Hematopoietic multipotent progenitor cell treated with erythropoietin and hydrocortisone succinate and interleukin-3 and kit ligand, for 8 days (in vitro differentiated cells): Measurements from ENCODE around the gene COA8.
"Not testable (repeated sequence)": the region's sequence is repeated elsewhere in the genome, so short reads cannot be mapped to it uniquely, and the experiment has no call there.

Experiments
- DNase-seq: peaks from one replicate; pipeline ENCODE4 v3.0.0-alpha.2; 2015

COA8 gene, protein sequence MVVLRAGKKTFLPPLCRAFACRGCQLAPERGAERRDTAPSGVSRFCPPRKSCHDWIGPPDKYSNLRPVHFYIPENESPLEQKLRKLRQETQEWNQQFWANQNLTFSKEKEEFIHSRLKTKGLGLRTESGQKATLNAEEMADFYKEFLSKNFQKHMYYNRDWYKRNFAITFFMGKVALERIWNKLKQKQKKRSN

DNA sequence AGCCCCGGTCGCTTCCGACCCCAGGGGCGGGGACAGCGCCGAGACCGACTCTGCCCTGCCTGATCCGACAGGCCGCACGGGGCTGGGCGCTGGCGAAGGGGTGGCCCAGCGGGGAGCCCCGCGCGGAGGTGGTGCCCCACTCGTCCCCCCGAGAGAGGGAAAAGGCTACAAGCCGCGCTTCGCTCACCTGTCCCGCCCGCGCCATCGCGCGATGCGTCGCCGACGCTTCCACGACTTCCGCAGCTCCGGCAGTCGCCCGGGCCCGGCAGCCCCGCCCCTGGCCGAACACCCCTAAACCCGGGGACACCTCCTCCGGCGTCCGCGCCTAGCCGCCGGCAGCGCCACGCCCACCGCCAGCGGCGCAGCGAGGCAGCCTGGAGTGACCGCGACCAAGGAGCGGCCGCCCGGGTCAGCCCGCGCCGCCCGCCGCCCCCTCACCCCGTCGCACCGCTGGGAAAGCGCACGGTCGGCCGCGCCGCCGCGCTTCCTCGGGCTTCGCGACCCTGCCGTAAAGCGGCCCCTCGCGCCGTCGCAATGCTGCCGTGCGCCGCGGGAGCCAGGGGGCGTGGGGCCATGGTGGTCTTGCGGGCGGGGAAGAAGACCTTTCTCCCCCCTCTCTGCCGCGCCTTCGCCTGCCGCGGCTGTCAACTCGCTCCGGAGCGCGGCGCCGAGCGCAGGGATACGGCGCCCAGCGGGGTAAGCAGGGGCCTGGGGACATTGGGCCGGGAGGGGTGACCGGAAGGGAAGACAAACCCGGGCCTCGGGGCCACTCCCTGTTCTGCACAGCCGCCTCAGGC is at the start of gene COA8, which contains the start of gene BAG5:
Gene COA8 (plus strand): TSS at position 532 of the 797 bp plus-strand sequence. CDS start 42 bp downstream, at position 574.
Gene BAG5 (minus strand): TSS at position 229 of the 797 bp plus-strand sequence. CDS start 1,493 bp downstream, outside the sequence.
- peak; percentile 79 for DNase-seq

DNA sequence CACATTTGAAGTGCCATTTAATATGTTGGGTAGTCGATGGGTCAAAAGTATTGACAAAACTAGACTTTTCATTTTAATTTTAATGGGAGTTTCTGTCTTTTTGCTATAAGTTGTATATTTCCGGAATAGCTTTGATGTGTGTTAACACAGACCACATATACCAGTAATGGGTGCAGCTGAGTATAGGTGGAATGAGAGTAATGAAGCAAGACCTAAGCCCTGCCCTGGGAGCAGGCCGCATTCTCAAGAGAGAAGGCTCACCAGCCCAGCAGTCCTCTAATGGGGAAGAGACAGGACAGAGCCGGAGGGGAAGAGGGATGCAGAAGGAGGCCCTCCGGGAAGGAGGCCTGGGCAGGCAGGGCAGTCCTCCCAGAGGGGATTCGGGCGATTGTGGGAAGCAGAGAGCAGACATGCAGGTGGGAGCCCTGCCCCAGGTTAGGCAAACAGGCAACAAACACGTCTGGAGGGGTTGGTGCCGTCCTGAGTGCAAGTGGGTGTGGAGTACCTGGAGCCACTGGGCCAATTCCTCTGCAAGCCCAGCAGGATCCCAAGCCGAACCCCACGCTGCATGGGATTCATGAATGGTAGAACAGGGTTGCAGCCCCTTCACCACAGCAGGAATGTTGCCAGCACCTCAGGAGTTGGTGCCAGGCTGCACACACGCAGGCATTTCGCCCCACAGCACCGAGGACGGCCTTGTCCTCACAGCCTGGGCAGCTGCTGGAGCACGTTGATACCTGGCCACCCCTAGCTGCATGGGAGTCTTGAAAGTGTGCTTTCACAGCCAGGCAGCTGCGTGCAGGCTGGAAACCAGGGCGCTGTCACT is 48.0 kb upstream of the COA8 start:
- no peak for DNase-seq

DNA sequence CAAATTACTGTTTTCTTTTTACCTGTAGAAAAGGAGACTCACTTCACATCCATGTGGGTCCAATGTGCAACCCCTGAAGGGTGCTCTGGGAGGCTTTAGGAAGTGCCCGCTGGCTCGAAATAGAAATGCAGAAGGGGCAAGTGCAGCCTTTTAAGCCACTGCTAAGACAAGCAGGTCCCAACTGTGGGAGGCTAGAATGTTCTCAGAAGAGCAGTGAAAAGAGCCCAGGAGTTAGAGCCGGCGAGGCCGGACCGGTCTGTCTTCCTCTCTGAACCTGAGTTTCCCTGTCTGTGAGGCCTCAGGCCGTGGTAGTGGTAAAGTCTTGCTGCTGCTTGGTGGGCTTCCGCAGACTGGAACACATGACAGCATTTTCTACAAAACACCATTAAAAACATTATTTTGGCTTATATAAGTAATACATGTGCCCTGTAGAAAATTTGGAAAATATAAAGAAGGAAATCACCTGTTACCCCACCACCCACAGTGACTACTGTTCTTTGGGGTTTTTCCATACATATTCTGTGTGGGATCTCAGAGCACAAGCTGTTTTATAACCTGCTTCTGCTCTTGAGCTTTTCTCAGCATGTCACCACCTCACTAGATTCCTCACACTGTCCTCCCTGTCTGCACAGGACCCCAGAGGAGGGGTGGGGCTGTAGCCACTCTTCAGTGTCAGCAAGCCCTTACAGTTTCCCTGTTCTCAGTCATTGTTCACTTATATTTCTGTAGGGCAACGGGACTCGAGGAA is 46.2 kb upstream of the COA8 start:
- no peak for DNase-seq

DNA sequence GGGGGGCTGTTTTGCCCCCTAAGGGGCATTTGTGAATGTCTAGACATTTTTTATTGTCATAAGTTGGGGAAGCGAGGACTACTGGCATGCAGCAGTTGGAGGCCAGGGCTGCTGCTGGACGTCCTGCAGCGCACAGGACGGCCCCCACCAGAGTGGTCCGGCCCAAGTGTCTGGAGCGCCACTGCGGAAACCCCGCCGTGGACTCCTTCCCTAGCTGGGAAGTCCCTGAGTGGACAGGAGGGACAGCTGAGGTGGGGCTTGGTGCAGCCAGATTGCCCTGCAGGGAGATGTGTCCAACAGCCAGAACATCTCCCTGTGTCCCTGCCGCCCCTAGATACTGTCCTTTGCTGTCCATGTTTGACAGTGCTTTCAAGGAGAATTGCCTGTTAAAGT is 45.6 kb upstream of the COA8 start:
- DNase-seq, result no peak

DNA sequence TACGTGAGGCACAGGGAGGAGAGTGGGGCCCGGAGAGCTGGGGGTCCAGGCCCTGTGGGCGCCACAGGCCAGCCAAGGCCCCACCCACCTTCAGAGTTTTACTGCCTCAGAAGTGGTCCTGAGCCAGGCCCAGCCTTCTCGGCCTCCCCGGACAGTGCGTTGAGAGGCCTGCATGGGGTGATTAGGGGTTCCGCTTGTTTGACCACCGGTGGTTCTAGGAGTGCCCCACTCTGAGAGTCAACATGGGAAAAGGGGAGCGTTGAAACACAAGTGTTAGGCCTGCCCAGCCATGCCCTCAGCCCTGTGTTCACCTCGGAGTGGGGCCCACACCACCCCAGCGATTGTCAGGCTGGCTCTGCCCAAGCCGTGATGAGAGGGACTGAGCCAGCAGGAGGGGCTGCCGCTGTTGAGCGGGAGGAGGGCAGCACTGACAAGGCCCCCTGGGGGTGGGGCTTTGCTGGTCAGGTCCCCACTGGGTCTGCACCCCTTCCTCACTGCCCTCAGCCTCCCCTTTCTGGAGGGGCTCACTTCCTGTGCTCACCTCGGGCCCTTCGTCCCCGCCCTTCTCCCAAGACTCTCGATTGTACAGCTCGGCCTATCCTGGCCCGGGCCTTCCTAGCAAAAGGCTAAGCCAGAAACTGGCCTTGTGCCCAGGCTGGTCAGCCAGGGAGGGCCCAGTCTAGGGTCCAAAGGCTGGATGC is 44.9 kb upstream of the COA8 start:
- DNase-seq, result no peak

DNA sequence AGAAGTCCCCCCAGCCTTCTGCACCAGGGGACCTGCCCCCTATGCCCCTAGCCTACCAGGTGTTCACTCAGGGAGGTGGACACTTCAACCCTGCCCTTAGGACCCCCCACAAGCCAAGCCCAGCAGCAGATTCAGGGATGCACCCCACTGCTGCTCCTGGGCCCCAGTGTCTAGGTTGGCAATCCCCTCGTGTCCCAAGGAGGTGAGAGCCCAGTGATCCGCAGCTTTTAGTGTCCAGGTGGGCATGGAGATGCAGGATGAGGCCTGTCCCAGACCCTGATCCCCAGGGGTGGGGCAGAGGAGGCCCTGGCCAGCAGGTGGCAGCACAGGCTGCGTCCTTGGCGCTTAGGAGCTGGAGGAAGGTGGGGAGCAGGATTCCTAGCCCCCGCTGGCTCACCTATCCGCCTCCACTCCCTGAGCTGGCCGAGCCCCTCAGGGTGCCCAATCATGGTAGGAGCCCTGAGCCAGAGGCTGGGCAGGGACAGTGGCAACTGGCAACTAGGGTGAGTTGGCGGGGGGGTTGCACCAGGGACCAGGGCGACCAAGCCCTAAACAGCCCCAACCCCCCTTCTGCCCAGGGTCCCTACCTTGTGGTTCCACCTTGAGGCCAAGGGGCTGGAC is 44.2 kb upstream of the COA8 start:
- peak; percentile 63 for DNase-seq

DNA sequence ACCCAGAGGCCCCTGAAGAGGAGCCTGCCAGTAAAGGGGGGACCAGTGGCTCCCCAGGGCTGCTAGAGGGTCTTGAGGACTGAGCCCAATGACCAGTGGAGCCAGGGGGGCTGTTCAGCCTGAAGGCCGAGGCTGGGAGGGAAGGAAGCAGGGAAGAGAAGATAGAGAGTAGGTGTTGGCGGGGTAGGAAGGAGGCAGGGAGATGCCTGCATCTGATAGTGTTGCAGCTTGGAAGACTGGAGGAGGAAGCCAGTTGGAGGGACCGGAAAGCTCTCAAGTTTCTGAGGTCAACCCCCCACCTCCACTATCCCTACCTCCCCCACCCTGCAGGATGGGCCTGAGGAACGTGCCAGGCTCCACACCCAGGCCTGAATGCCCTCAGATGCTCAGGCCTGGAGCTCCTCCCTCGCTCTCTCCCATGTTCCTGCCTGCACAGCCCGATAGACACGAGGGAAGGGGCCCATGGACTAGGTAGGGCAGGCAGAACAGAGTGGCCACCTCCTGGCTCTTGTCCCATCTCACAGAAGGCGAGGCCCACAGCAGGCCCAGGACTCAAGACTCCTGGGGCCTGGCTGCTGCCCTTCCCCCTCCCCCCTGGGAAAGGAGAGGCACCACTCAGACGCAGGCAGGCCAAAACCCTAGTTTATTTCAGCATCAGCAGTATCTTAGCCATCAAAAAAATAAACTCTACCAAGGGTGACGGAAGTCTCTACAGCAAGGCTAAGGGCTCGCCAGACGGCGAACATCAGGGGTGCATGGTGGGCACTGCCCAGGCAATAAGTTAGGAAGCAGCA is 43.5 kb upstream of the COA8 start:
- DNase-seq, result peak; percentile 70

DNA sequence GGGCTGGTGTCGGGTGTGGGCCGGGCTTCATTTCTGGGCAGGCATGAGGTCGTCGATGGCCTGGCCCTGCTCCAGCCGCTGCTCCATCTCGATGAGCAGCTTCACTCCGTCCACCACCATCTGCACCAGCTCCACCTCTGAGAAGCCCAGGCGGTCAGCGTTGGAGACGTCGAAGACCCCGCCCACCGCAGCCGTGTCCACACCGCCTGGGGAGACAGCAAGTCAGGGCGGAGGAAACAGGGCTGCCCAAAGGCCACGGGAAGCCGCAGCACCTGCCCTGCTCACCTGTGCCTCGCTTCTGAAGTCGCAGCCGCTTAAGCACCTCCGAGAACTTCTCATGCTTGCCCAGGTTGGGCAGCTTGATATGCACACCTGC is 42.9 kb upstream of the COA8 start:
- DNase-seq, result no peak

DNA sequence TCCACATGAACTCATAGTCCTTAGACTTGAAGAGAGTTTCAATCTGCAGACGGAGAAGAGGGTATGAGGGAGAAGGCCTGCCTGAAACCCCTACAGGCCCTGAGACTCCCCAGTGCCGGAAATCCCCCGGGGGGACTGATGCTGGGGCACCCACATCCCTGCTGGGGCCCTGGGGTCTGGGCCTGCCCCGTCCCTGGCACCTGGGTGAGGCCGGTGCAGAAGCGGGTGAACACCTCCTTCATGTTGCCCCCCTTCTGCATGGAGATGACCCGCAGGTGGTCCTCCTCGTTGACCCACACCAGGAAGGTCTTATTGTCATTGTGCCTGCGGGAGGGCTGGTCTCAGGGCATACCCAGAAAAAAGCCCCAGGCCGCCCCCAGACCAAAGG is 42.5 kb upstream of the COA8 start:
- no peak for DNase-seq

DNA sequence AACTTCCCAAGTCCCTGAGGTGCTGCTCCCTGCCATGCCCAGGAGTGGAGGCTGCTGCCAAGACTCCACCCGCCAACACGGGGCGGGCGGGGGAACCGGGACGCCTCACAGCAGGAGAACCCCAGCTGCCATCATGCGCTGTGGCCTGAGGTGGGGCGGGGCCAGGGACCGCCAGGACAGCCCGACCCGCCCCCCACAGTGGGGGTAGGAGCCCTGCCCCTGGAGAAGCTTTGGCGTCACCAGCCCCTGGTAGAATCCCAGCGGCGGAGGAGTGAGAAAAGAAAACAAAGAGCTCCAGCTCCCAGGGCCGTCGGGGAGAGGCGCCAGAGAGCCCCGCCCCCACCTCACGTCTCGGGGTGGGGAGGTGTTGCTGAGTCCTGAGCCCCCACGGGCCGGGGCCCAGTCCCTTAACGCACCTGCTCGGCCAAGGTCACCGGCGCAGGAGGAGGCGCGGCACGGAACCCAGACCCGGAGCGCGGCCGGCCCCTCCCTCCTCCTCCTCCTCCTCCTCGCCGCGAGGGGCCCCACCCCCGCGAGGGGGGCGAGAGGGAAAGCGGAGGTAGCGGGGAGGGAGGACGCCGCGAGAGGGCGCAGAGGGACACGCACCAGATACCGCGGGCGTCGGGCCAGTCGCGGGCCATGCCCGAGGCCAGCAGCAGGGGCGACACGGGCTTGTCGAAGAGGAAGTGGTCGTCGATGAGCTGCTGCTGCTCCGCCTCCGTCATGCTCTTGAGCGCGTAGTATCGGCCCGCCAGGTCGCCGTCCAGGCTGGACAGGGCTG is 41.9 kb upstream of the COA8 start:
- peak; percentile 85 for DNase-seq

DNA sequence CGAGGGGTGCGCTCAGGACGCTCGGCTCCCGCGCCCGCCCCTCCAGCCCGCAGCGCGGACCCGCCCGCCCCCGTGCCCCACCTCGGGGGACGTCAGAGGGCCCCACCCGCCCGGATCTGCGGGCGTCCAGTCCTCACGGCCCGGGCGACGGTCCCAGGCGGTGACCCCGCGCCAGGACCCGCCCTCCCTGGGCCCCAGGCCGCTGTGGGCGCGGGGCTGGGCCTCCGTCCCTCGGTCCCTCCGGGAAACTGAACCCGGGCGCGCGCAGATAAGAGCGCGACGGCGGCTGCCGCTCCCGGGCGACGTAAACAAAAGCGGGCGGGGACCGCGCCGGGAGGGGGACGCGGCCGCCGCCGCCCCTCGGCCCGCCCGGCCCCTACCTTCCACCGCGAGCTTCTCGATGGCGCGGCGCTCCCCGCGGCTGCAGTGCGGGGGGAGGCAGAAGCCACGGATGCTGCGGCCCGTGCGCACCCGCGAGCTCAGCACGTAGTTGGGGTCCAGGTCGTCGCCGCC is 41.3 kb upstream of the COA8 start:
- DNase-seq, result peak; percentile 44

DNA sequence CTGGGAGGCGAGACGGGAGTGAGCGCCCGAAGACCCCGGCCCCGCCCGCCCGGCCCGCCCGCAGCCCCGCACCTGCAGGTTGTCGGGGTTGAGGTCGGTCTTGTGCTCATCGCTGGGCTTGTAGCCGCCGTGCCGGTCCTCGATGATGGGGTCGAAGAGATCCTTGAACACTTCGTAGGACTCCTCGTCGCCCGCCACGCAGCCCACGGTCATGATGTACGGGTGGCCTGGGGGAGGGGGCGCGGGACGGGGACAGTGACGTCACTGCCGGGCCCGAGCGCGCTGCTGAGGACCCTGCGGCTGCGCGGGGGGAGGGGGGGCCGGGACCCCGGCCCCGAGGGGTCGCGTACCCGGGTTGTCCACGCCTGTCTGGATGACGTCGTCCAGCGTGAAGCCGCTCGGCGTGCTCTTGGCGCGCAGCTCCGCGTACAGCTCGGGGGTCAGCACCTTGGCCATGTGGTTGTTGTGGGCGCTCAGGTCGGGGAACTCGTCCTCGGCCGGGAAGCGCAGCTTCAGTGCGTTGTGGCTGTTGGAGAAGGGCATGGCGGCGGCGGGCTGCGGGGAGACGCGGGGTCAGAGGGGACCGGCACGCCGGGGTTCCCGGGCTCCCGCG is 40.7 kb upstream of the COA8 start:
- DNase-seq, result no peak

DNA sequence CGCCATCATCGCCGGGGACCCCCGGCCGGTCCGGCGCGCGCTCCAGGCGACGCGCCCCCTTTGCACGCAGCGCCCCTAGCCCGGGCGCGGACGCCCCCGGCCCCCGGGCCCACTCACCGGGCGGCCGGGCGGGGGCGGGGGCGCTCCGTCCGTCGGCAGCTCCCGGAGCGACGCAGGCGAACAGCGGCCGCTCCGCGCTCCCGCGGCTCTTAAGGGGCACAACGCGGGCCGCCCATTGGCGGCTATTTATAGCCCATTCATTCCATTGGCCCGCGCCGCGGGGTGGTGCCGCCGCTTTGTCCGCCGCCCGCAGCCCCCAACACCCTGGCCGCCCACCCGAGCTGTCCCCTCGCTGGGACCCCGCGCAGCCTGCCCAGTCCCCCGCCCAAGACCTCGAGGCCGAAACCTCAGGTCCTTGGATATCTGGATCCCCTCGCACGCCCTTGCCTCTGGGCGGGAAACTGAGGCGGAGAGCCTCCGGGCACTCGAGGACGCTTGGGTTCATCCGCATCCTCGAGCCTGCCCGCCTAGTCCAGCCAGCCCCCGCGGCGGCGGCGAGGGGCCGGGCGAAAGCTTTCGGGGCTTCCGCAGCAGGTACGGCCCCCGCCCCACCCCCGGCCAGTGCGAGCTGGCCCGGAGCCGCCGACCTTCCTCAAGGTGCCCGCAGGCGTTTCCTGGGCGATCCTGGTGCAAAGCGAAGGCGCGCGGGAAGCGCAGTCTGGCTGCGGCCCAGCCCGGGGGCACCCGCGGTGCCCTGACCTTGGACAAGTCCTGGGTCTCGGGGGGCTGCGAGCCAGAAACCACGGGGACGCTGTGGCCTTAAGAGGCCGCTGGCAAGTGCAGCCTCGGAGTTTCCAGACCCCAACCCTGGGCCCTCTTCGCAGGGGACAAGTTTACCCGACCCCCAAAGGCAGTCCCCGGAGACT is 39.8 kb upstream of the COA8 start, which contains the start of gene CKB:
Gene CKB (minus strand): TSS at position 182 of the 926 bp plus-strand sequence. CDS start 337 bp downstream, outside the sequence.
- DNase-seq, result peak; percentile 55

DNA sequence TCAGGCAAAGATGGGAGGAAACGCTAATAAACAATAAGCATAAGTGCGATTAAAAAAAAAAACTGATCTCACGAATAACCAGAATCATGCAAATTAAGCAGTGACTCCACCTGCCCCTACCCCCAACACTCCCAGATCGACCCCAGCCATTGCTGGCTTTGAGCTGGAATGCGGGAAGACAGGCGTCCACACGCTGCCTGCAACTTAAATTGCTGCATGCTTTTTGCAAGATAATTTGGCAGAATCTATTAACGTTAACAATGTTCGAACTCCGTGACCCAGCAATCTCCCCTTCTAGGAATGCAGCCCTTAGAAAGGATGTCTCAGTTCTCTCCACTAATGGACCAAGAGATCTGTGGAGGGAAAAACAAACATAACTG is 39.2 kb upstream of the COA8 start:
- DNase-seq, result no peak

DNA sequence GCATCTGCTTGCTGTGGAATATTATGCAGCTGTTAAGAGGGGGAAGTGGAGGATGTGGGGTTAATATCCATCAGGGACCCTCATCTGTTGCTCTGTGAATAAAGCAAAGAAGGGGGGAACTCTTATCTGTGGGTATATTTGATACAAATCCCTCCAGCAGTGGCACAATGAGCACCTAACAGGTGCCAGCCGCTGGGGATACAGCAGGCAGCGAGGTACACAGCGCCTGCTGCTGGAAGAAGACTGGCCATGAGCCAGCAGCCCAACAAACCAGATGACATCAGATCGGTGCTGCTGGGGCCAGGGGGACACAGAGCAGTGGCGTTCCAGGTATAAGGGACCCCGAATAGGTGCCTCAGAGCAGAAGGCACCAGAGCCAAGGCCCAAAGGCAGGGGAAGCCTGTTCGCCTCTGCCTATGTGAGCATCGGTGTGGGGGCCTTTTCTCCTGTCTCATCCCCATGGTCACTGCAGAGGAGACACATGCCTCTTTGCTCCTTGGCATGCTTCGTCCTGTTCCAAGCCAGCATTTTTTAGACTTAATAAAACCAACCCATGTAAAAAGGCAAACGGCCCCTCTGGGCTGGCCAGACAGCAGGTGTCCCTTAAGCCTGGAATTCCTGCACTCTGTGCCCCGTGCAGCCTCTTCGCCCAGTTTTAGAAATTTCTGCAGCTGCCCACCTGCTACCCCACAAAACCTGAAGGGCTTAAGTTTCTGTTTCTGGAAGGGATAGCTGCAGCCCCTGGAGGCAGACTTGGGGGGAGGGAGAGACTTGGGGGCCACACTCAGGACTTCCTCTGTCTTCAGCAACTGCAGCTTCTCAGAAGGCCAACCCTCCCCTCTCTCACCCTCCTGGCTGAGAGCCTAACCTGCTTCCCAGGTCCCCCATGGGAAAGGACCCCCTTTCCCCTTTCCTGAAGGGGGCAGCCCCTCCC is 38.5 kb upstream of the COA8 start:
- no peak for DNase-seq

DNA sequence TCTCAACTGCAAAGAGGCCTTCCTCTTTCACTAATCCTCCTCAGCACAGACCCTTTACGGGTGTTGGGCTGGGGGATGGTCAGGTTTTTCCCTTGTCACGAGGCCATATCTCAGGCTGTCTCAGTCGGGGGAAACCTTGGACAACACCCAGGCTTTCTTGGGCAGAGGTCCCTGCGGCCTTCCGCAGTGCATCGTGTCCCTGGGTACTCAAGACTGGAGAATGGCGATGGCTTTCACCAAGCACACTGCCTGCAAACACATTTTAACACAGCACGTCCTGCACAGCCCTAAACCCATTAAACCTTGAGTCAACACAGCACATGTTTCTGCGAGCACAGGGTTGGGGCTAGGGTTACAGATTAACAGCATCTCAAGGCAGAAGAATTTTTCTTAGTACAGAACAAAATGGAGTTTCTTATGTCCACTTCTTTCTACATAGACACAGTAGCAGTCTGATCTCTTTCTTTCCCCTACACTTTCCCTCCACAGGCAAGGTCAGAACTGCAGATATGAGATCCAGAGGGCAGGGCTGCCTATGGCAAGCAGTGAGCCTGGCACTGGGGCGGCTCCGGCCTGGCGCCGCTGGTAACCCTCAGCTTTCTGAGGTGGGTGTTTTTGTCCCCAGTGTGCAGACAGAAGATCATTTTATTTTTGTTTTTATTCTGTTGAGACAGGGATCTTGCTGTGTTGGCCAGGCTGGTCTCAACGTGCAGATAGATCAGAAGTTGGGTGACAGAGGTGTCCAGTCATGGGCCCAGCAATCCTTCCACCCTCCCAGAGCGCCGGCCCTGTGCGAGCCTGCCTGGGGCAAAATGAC is 37.1 kb upstream of the COA8 start:
- not testable (repeated sequence) for DNase-seq
